HCT116 (cell line): Measurements from ENCODE around the gene IGFBP6. TPM values are rescaled to one million over a fixed set of nuclear protein-coding genes. Genes with fewer than 3 reads are reported as not detected.

Experiments
- ATAC-seq: fragments of 200-7000 bp; cut with Tn5 transposase; 2 replicates; pipeline ENCODE4 v1.9.1; 2020; ENCODE audit warnings: mild to moderate bottlenecking, moderate library complexity
- Bru-seq: library from RNA; stranded (reverse); fragments of 400-500 nt; gene quantifications from one replicate; lab custom pipeline; 2021; lab: Mats Ljungman, UMichigan
- BruChase-seq, 2 experiments: library from RNA; stranded (reverse); fragments of 400-500 nt; gene quantifications; one replicate each; lab custom pipeline; 2021; lab: Mats Ljungman, UMichigan
- BruUV-seq: library from RNA; stranded (reverse); fragments of 400-500 nt; replicated peaks from 2 replicates; lab custom pipeline; 2021; lab: Mats Ljungman, UMichigan
- CTCF ChIA-PET: fragments of 300-600 bp; sonication (Branson Sonifier 250); formaldehyde crosslinking; loops from one replicate; lab custom pipeline; 2021; ENCODE audit warnings: antibody characterized with exemption; lab: Charles Lee
- POLR2A ChIA-PET: fragments of 300-600, 350-600 bp; sonication (Branson Sonifier 250); formaldehyde crosslinking; loops from one replicate; lab custom pipeline; 2021; ENCODE audit warnings: antibody characterized with exemption; lab: Charles Lee
- RAD21 ChIA-PET, 2 experiments: fragments of 300-600 bp; sonication (Branson Sonifier 250); formaldehyde crosslinking; loops; one replicate each; lab custom pipeline; 2023; ENCODE audit warnings: low total read pairs in 2 of 2; ENCODE audit not compliant: uncharacterized antibody in 2 of 2, unreplicated experiment in 2 of 2, low non-redundant PET in 1 of 2; lab: Charles Lee
- DNase-seq: peaks from one replicate; pipeline ENCODE4 v3.0.0-alpha.2; 2010; ENCODE audit warnings: low read depth, low spot score
- H2AFZ ChIP-seq: fragments of 200-600 bp; shearing (Covaris generic), sonication (generic); 2 replicates; pipeline ENCODE4 v1.6.1; 2017; ENCODE audit warnings: low read depth, mixed run types, mixed read lengths, antibody characterized with exemption, low read length; ENCODE audit not compliant: poor library complexity, severe bottlenecking
- H3K27ac ChIP-seq: 2 replicates; pipeline ENCODE4 v1.5.1; 2012; ENCODE audit warnings: low read depth, low read length
- H3K27me3 ChIP-seq: fragments of 200-600 bp; sonication (generic); 2 replicates; pipeline ENCODE4 v1.6.1; 2016; ENCODE audit warnings: mixed run types, low read length, mixed read lengths; ENCODE audit not compliant: insufficient read depth
- H3K36me3 ChIP-seq, 2 experiments: fragments of 200-500 bp in 1 of 2; fragments of 200-600 bp in 1 of 2; sonication (Bioruptor generic) in 1 of 2; sonication (generic) in 1 of 2; 2 replicates each; pipeline versions ENCODE4 v1.5.1 to v1.6.1; 2014 to 2016; ENCODE audit warnings: low read length in 2 of 2, inconsistent platforms in 1 of 2, mixed read lengths in 1 of 2, mixed run types in 1 of 2; ENCODE audit not compliant: insufficient read depth in 2 of 2, control insufficient read depth in 1 of 2
- H3K4me1 ChIP-seq, 2 experiments: fragments of 200-600 bp in 1 of 2; sonication (generic) in 1 of 2; 2 replicates each; pipeline versions ENCODE4 v1.5.1 to v1.6.1; 2012 to 2017; ENCODE audit warnings: low read length in 2 of 2, inconsistent platforms in 1 of 2, mild to moderate bottlenecking in 1 of 2, mixed read lengths in 1 of 2, mixed run types in 1 of 2, moderate library complexity in 1 of 2; ENCODE audit not compliant: insufficient read depth in 2 of 2, control insufficient read depth in 1 of 2
- H3K4me2 ChIP-seq: fragments of 200-600 bp; sonication (generic); 2 replicates; pipeline ENCODE4 v1.6.1; 2017; ENCODE audit warnings: mixed run types, low read length, mixed read lengths
- H3K4me3 ChIP-seq, 2 experiments: fragments of 200-600 bp in 1 of 2; sonication (generic) in 1 of 2; replicated peaks in 1 of 2; 2 replicates each; pipeline ENCODE4 v1.5.1; 2011 to 2016; ENCODE audit warnings: low read length in 2 of 2, control low read depth in 1 of 2, low read depth in 1 of 2, mild to moderate bottlenecking in 1 of 2, mixed read lengths in 1 of 2, mixed run types in 1 of 2
- H3K79me2 ChIP-seq: fragments of 200-600 bp; sonication (generic); 2 replicates; pipeline ENCODE4 v1.6.1; 2017; ENCODE audit warnings: mild to moderate bottlenecking, mixed run types, low read length, moderate library complexity, mixed read lengths; ENCODE audit not compliant: insufficient read depth
- H3K9ac ChIP-seq: fragments of 200-600 bp; sonication (generic); 2 replicates; pipeline ENCODE4 v1.6.1; 2016; ENCODE audit warnings: low read length, mixed read lengths
- H3K9me2 ChIP-seq: fragments of 200-600 bp; sonication (generic), shearing (Covaris generic); 2 replicates; pipeline ENCODE4 v1.6.1; 2017; ENCODE audit warnings: mixed run types, mild to moderate bottlenecking, moderate library complexity; ENCODE audit not compliant: insufficient read depth
- H3K9me3 ChIP-seq, 2 experiments: fragments of 200-500 bp in 1 of 2; fragments of 200-600 bp in 1 of 2; sonication (Bioruptor generic) in 1 of 2; sonication (generic) in 1 of 2; 2 replicates each; pipeline ENCODE4 v1.6.1; 2014 to 2017; ENCODE audit warnings: low read length in 2 of 2, mixed read lengths in 2 of 2, inconsistent platforms in 1 of 2, low read depth in 1 of 2, mild to moderate bottlenecking in 1 of 2, mixed run types in 1 of 2, moderate library complexity in 1 of 2; ENCODE audit not compliant: control insufficient read depth in 1 of 2, insufficient read depth in 1 of 2
- H4K20me1 ChIP-seq: fragments of 200-600 bp; sonication (generic), shearing (Covaris generic); 2 replicates; pipeline ENCODE4 v1.6.1; 2017; ENCODE audit warnings: mixed run types, mild to moderate bottlenecking, moderate library complexity; ENCODE audit not compliant: insufficient read depth
- MAX ChIP-seq: IDR thresholded peaks from 2 replicates; pipeline ENCODE4 v1.6.1; 2012
- POLR2AphosphoS5 ChIP-seq: IDR thresholded peaks from 2 replicates; pipeline ENCODE4 v1.6.1; 2011; ENCODE audit warnings: mild to moderate bottlenecking, low read depth, low read length, moderate library complexity
- TCF7L2 ChIP-seq: IDR thresholded peaks from 2 replicates; pipeline ENCODE4 v1.7.0; 2011; ENCODE audit warnings: borderline replicate concordance, inconsistent platforms; ENCODE audit not compliant: insufficient read depth, insufficient read length; ENCODE audit errors: extremely low read depth
- intact Hi-C: fragments of 100-400 bp; cut with micrococcal nuclease; formaldehyde crosslinking; loops from 2 replicates; pipeline ENCODE4 v1.10.0; 2022
- long read RNA-seq: library from polyadenylated mRNA; unstranded; transcript quantifications from one replicate; pipeline ENCODE4 v2.0.0, GENCODE V29; 2021; ENCODE audit not compliant: unreplicated experiment
- polyA plus RNA-seq: library from polyadenylated mRNA; unstranded; fragments of >200 nt; gene quantifications from 2 replicates; pipeline ENCODE4 v1.2.1, GENCODE V29; 2012; ENCODE audit warnings: missing spikeins
- total RNA-seq: library from RNA; stranded (reverse); gene quantifications from one replicate; pipeline ENCODE4 v1.2.1, GENCODE V29; 2021; ENCODE audit not compliant: unreplicated experiment

IGFBP6 gene
- total RNA-seq (83.4 TPM), Bru-seq, nascent RNA (percentile 49 among the genes with signal in this experiment), BruChase-seq, experiment 1, labeled RNA remaining after a 6-hour chase (percentile 58 among the genes with signal in this experiment), BruChase-seq, experiment 2, labeled RNA remaining after a 2-hour chase (percentile 50 among the genes with signal in this experiment)
- polyA plus RNA-seq, result 89.0 and 110 TPM in 2 replicates
- long read RNA-seq, transcript IGFBP6-201 (4 exons, 1,169 nt), result major isoform, 45 of 48 reads
- long read RNA-seq, partial matches to known transcripts, result 2 of 48 reads
- long read RNA-seq, other reads (novel, unspliced or antisense), result 1 of 48 reads

GRCh38 chr12:53097564-53098353, at the start of gene IGFBP6:
IGFBP6 (plus strand) TSS chr12:53097667; CDS start chr12:53097718, 51 bp downstream.
- CTCF ChIA-PET, result interaction anchor here (1.4 to 3.6 kb wide), 7 partner anchors 18 to 83 kb away, joined by 4 to 110 read pairs (median 10); partner anchors contain the start of genes CSAD, SPRYD3 and ZNF740
- BruUV-seq, result no TSS peak

More at GRCh38 chr12:53097564-53098353, at the start of gene IGFBP6:
- H4K20me1 ChIP-seq, result no peaks in the 10 kb centered on the region
- H3K4me3 ChIP-seq, result peak within 1 kb of the TSS; percentile 58 to 78
- peaks cover 49 to 77% of the 10 kb centered on the region in 2 experiments for H3K4me1 ChIP-seq
- H2AFZ ChIP-seq, result no peak within 1 kb of the TSS
- no peaks in the 10 kb centered on the region for H3K36me3 ChIP-seq
- H3K9me3 ChIP-seq, result no peaks in the 10 kb centered on the region
- no peaks in the 10 kb centered on the region for H3K79me2 ChIP-seq
- H3K27me3 ChIP-seq, result no peaks in the 10 kb centered on the region
- ChIA-PET POLR2A (interaction anchor here (0.8 to 3.6 kb wide), 6 partner anchors 19 to 61 kb away, joined by 3 to 27 read pairs (median 6); partner anchors contain the start of gene SPRYD3), RAD21 (interaction anchor here (0.7 to 3.2 kb wide), 5 partner anchors 18 to 52 kb away, joined by 3 to 30 read pairs (median 3); partner anchors contain the start of gene SPRYD3 (in 1 of the 2))
- ATAC-seq (peak; percentile 59), DNase-seq (no peak)
- no peaks in the 10 kb centered on the region for H3K9me2 ChIP-seq
- peak within 1 kb of the TSS; percentile 98 for H3K27ac ChIP-seq
- H3K4me2 ChIP-seq, result peak within 1 kb of the TSS; percentile 79
- intact Hi-C loops, result no loop called here
- H3K9ac ChIP-seq, result peak within 1 kb of the TSS; percentile 67
- peak; percentile 63 for TF ChIP-seq POLR2AphosphoS5
- TF ChIP-seq MAX, result no peak
- TF ChIP-seq TCF7L2, result peak; percentile 70
